Body of pancreas (tissue), 4 donors: ENCODE measurements around the gene COA5.

Experiments used
- CTCF ChIP-seq, 7 experiments: fragments of 450-650 bp in 4 of 7; fragments of 200-600 bp in 3 of 7; sonication (generic) in 3 of 7; IDR thresholded peaks; one replicate each; pipeline ENCODE4 v1.5.1; 2016 to 2019; ENCODE audit warnings: antibody characterized with exemption in 7 of 7
- POLR2A ChIP-seq, 3 donors: fragments of 450-650 bp; IDR thresholded peaks; one replicate each; pipeline ENCODE4 v1.6.1; 2016; ENCODE audit warnings: antibody characterized with exemption in 3 of 3, mild to moderate bottlenecking in 2 of 3

DNA sequence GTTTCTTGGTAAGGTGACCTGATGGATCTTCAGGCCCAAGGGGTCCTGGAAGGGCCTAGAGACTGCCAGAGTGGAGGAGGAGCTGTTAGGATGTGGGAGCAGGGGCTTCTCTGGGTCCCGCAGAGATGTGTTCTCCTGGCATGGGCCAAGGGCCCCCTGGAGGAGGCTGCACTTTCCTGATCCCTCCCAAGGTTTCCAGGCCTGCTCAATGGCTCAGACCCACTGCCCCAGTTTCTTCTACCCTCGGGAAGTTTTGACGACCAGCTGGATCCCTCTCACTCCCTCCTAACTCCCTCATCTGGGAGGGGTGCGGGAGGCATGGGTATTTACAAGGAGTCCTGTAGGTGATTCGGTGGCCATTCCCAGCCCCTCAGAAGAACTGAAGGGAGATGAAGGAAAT lies 36.1 kb downstream of the COA5 start:
- no peak for TF ChIP-seq CTCF (IDR thresholded peaks at IDR 0.05)
- no peak for TF ChIP-seq POLR2A (IDR thresholded peaks at IDR 0.05)
